Type B pancreatic cell (in vitro differentiated cells): Measurements from ENCODE around the gene MDFIC. TPM values are rescaled to one million over a fixed set of nuclear protein-coding genes. Genes with fewer than 3 reads are reported as not detected.

Experiments used
- DNase-seq: peaks from one replicate; pipeline ENCODE4 v3.0.0; 2021; ENCODE audit warnings: mixed read lengths; ENCODE audit not compliant: unreplicated experiment; ENCODE audit errors: extremely low spot score
- H3K27ac Mint-ChIP-seq: 2 replicates; pipeline ENCODE4 v1.8.0; 2021; ENCODE audit warnings: mild to moderate bottlenecking, mixed read lengths
- H3K27me3 Mint-ChIP-seq: 2 replicates; pipeline ENCODE4 v1.8.0; 2021; ENCODE audit warnings: mixed read lengths
- H3K36me3 Mint-ChIP-seq: 2 replicates; pipeline ENCODE4 v1.8.0; 2021; ENCODE audit warnings: mixed read lengths
- H3K4me1 Mint-ChIP-seq: one replicate; pipeline ENCODE4 v1.8.0; 2021; ENCODE audit warnings: mixed read lengths; ENCODE audit not compliant: unreplicated experiment
- H3K4me3 Mint-ChIP-seq: 2 replicates; pipeline ENCODE4 v1.8.0; 2021; ENCODE audit warnings: mild to moderate bottlenecking, mixed read lengths
- H3K9me3 Mint-ChIP-seq: 2 replicates; pipeline ENCODE4 v1.8.0; 2021; ENCODE audit warnings: mixed read lengths
- CTCF ChIP-seq: fragments of 200-600 bp; sonication (generic); conservative IDR thresholded peaks from 2 replicates; pipeline ENCODE4 v1.5.0; 2021; ENCODE audit warnings: antibody characterized with exemption, mild to moderate bottlenecking
- total RNA-seq: library from RNA; stranded (reverse); gene quantifications from 2 replicates; pipeline ENCODE4 v1.2.1, GENCODE V29; 2021; ENCODE audit warnings: low replicate concordance

The MDFIC gene
- total RNA-seq, 1 donor from 2014 or later = 20.2 TPM

- Mint-ChIP-seq H3K27me3 (no peaks in the 10 kb centered on the region), H3K4me1 (peaks cover 4% of the 10 kb centered on the region), H3K9me3 (no peaks in the 10 kb centered on the region), H3K4me3 (no peak overlapping the region), H3K36me3 (no peaks in the 10 kb centered on the region), H3K27ac (peak overlapping the region; percentile 49)
- no peak for TF ChIP-seq CTCF
- no peak for DNase-seq
Measured at GRCh38 chr7:114903131-114903530, 18.8 kb upstream of the MDFIC start.

DNA sequence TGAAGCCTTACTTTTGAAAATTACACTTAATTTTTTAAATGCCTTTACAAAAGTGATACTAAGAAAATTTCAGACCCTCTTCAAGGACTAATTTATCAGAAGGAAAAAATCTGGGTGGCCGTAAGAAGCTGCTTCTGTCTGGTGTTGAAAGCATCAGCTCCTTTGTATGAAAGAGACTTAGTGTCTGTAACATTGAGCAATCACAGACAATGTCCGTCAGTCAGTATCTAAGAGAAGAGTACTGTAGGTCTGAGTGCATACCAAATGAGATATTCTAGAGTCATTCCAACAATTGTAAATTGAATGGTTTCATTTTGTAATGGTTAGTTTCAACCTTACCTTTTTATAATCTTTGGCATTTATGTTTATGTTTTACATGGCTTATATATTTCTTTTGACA lies 11.1 kb upstream of the MDFIC start:
- no peak overlapping the region for H3K27ac Mint-ChIP-seq
- no peaks in the 10 kb centered on the region for H3K4me1 Mint-ChIP-seq
- no peak overlapping the region for H3K4me3 Mint-ChIP-seq
- H3K36me3 Mint-ChIP-seq = no peaks in the 10 kb centered on the region
- H3K27me3 Mint-ChIP-seq = no peaks in the 10 kb centered on the region
- DNase-seq = no peak
- H3K9me3 Mint-ChIP-seq = no peaks in the 10 kb centered on the region
- no peak for TF ChIP-seq CTCF

- Mint-ChIP-seq H3K27ac (no peak overlapping the region), H3K27me3 (no peaks in the 10 kb centered on the region), H3K9me3 (no peaks in the 10 kb centered on the region), H3K4me3 (no peak overlapping the region), H3K36me3 (no peaks in the 10 kb centered on the region), H3K4me1 (peaks cover under 1% of the 10 kb centered on the region)
- TF ChIP-seq CTCF = no peak
- DNase-seq = no peak
Measured at GRCh38 chr7:114911411-114911810, 10.5 kb upstream of the MDFIC start.

DNA sequence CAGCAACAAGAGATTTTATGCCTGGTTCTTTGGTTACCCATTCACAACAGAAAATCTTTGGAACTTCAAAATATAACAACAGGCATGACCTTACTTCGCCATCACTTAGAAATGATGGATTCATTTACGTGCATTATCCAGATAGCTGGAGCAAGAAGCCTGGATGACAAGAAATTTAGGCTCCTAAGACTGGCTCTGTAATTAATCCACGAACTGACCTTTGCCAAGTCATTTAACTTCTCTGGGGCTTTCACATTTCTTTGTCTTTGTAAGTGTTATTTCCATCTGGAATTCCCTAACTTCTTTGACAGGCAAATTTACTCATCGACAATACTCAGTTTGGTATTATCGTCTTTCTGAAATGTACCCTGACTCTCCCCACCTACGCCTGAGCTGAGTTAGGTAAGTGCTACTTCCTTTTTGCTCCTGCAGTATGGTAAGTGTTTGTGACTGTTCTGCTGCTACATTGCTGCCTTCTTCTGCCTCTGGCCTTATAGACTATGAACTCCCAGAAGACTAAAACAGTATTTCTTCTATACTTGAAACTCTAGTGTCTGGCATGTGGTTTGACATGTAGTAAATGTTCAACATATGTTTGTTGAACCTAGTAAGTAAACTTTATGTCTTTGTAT lies 5.5 kb upstream of the MDFIC start:
- no peaks in the 10 kb centered on the region for H3K27me3 Mint-ChIP-seq
- H3K36me3 Mint-ChIP-seq = no peaks in the 10 kb centered on the region
- no peak overlapping the region for H3K4me3 Mint-ChIP-seq
- no peak for DNase-seq
- peaks cover 4% of the 10 kb centered on the region for H3K4me1 Mint-ChIP-seq
- H3K9me3 Mint-ChIP-seq = no peaks in the 10 kb centered on the region
- peak overlapping the region; percentile 15 for H3K27ac Mint-ChIP-seq
- no peak for TF ChIP-seq CTCF

GRCh38 chr7:114917211-114917839 lies 4.6 kb upstream of the MDFIC start:
- Mint-ChIP-seq H3K27ac (peak overlapping the region; percentile 25), H3K4me3 (no peak overlapping the region), H3K4me1 (peaks cover 8% of the 10 kb centered on the region), H3K36me3 (no peaks in the 10 kb centered on the region), H3K27me3 (no peaks in the 10 kb centered on the region), H3K9me3 (no peaks in the 10 kb centered on the region)
- no peak for DNase-seq
- TF ChIP-seq CTCF = no peak
